Endothelial cell of umbilical vein (primary cell): Measurements from ENCODE around the gene ZNG1A. TPM values are rescaled to one million over a fixed set of nuclear protein-coding genes. Genes with fewer than 3 reads are reported as not detected.

Experiments used
- BruUV-seq: library from RNA; stranded (reverse); fragments of 400-500 nt; replicated peaks from 2 replicates; lab custom pipeline; 2021; lab: Mats Ljungman, UMichigan
- CTCF ChIA-PET: fragments of 300-600, 350-600 bp; sonication (Branson Sonifier 250); formaldehyde crosslinking; loops from one replicate; lab custom pipeline; 2021; ENCODE audit warnings: antibody characterized with exemption, inconsistent platforms; lab: Charles Lee
- POLR2A ChIA-PET: fragments of 300-600, 350-600 bp; sonication (Branson Sonifier 250); formaldehyde crosslinking; loops from one replicate; lab custom pipeline; 2021; ENCODE audit warnings: antibody characterized with exemption, inconsistent platforms; lab: Charles Lee
- DNase-seq: peaks from one replicate; pipeline ENCODE4 v3.0.0-alpha.2; 2011; ENCODE audit warnings: low read depth, low spot score
- FAIRE-seq: peaks from 2 replicates; lab custom pipeline; 2011; peaks lifted over from hg19 to GRCh38; lab: Jason Lieb, UNC
- H2AFZ ChIP-seq: 2 replicates; pipeline ENCODE4 v1.6.0; 2012; ENCODE audit warnings: low read depth, low read length, control low read depth, inconsistent platforms
- H3K27ac ChIP-seq: 2 replicates; pipeline ENCODE4 v1.5.1; 2011; ENCODE audit warnings: low read depth, mild to moderate bottlenecking, control low read depth, low read length, moderate library complexity; ENCODE audit not compliant: insufficient read depth
- H3K27me3 ChIP-seq, 2 experiments: 2 replicates each; pipeline versions ENCODE4 v1.6.0 to v1.6.1; 2011; ENCODE audit warnings: low read length in 2 of 2, mixed read lengths in 1 of 2; ENCODE audit not compliant: control insufficient read depth in 2 of 2, insufficient read depth in 2 of 2
- H3K36me3 ChIP-seq, 2 experiments: 2 replicates in 1 of 2; 3 replicates in 1 of 2; pipeline ENCODE4 v1.5.1; 2011; ENCODE audit warnings: low read length in 2 of 2, mild to moderate bottlenecking in 1 of 2, moderate library complexity in 1 of 2; ENCODE audit not compliant: control insufficient read depth in 2 of 2, insufficient read depth in 2 of 2; ENCODE audit errors: extremely low read depth in 1 of 2
- H3K4me1 ChIP-seq: 3 replicates; pipeline ENCODE4 v1.5.1; 2011; ENCODE audit warnings: mild to moderate bottlenecking, low read length; ENCODE audit not compliant: control insufficient read depth, insufficient read depth; ENCODE audit errors: extremely low read depth
- H3K4me2 ChIP-seq: 2 replicates; pipeline ENCODE4 v1.6.1; 2011; ENCODE audit warnings: low read length, control low read depth, mixed read lengths; ENCODE audit not compliant: insufficient read depth
- H3K4me3 ChIP-seq, 3 experiments: fragments of 200-600 bp in 1 of 3; sonication (generic), shearing (Covaris generic) in 1 of 3; replicated peaks in 1 of 3; 2 replicates each; pipeline ENCODE4 v1.5.1; 2011 to 2016; ENCODE audit warnings: control low read depth in 3 of 3, low read length in 3 of 3, mild to moderate bottlenecking in 2 of 3, inconsistent platforms in 1 of 3, low read depth in 1 of 3, moderate library complexity in 1 of 3; ENCODE audit not compliant: insufficient read depth in 1 of 3
- H3K79me2 ChIP-seq: 2 replicates; pipeline ENCODE4 v1.6.0; 2012; ENCODE audit warnings: low read length, inconsistent platforms; ENCODE audit not compliant: control insufficient read depth, insufficient read depth
- H3K9ac ChIP-seq: replicated peaks from 2 replicates; pipeline ENCODE3; 2011; ENCODE audit warnings: low read length, control low read depth; ENCODE audit not compliant: insufficient read depth; ENCODE audit errors: extremely low read depth
- H3K9me1 ChIP-seq: replicated peaks from 3 replicates; pipeline ENCODE4 v1.6.0; 2011; ENCODE audit warnings: mild to moderate bottlenecking, low read length; ENCODE audit not compliant: control insufficient read depth, insufficient read depth; ENCODE audit errors: extremely low read depth
- H3K9me3 ChIP-seq: replicated peaks from 2 replicates; pipeline ENCODE4 v1.5.1; 2012; ENCODE audit warnings: low read length, inconsistent platforms; ENCODE audit not compliant: control insufficient read depth, insufficient read depth
- H4K20me1 ChIP-seq: replicated peaks from 2 replicates; pipeline ENCODE3; 2011; ENCODE audit warnings: mild to moderate bottlenecking, low read length; ENCODE audit not compliant: control insufficient read depth, insufficient read depth; ENCODE audit errors: extremely low read depth
- EZH2 ChIP-seq: IDR thresholded peaks from 2 replicates; pipeline ENCODE4 v1.6.1; 2012; ENCODE audit warnings: borderline replicate concordance, low read depth, mild to moderate bottlenecking, moderate library complexity, low read length, inconsistent platforms; ENCODE audit not compliant: severe bottlenecking
- FOS ChIP-seq: IDR thresholded peaks from 2 replicates; pipeline ENCODE4 v1.6.1; 2011; ENCODE audit warnings: mild to moderate bottlenecking, low read length, moderate library complexity, borderline replicate concordance; ENCODE audit not compliant: insufficient read depth
- GATA2 ChIP-seq: IDR thresholded peaks from 2 replicates; pipeline ENCODE4 v1.7.0; 2011; ENCODE audit warnings: low read depth, mild to moderate bottlenecking, moderate library complexity, mixed read lengths, low read length; ENCODE audit not compliant: insufficient read length, insufficient read depth
- JUN ChIP-seq: IDR thresholded peaks from 2 replicates; pipeline ENCODE4 v1.6.1; 2011; ENCODE audit warnings: borderline replicate concordance, low read depth; ENCODE audit not compliant: insufficient read length, insufficient read depth
- MAX ChIP-seq: IDR thresholded peaks from 2 replicates; pipeline ENCODE4 v1.6.1; 2011; ENCODE audit not compliant: insufficient read depth, insufficient read length
- dilution Hi-C: fragments of 300-500 bp; cut with MboI; formaldehyde crosslinking; loops from one replicate; pipeline ENCODE4 v1.15.0; 2019; ENCODE audit warnings: low sequenced_read_pairs; ENCODE audit not compliant: extremely low pct_ligation_motif_present
- intact Hi-C: fragments of 100-400 bp; cut with micrococcal nuclease; formaldehyde crosslinking; loops from one replicate; pipeline ENCODE4 v1.10.0; 2022
- polyA plus RNA-seq, 4 experiments: library from polyadenylated mRNA; depleted of rRNA in 3 of 4; stranded (reverse) in 3 of 4; unstranded in 1 of 4; fragments of >200 nt; gene quantifications; 2 replicates each; pipeline versions ENCODE4 v1.2.1 to v1.2.3, GENCODE V29; 2011 to 2012; ENCODE audit warnings: missing spikeins in 1 of 4
- total RNA-seq: library from RNA; stranded (reverse); gene quantifications from 2 replicates; pipeline ENCODE4 v1.2.3, GENCODE V29; 2021

The ZNG1A gene
- total and polyA plus RNA-seq, 2 donors (not counting 3 experiments of a cell fraction or from before 2014, with no cell fraction given): 14.3 to 39.8 TPM

DNA sequence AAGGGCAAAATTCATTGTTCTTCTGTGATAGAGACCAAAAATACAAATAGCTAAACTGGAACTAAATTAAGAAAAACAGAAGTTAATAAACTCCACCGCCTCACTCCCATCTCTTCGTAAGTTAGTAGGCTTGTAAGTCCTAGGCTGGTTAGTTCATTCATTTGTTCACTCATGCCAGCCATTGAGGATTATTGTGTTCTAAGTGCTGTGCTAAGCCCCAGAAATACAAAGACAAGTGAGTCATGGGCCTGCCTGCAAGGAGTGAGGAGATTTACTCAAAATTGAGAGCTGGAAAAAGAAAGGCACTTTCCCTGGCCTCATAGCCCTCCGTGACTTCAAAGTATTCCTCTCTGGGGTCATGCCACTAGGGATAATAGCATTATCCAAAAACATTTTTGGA, 44.3 kb upstream of the ZNG1A start:
- Histone ChIP-seq H3K4me2 (no peak overlapping the region), H3K27me3 (peaks cover 0 to 8% of the 10 kb centered on the region in 2 experiments), H3K9ac (no peak overlapping the region), H2AFZ (no peak overlapping the region), H3K9me1 (peaks cover 2% of the 10 kb centered on the region), H3K4me3 (no peak overlapping the region), H3K4me1 (peaks cover 12% of the 10 kb centered on the region), H3K27ac (no peak overlapping the region), H3K9me3 (no peaks in the 10 kb centered on the region), H3K36me3 (no peaks in the 10 kb centered on the region), H4K20me1 (no peaks in the 10 kb centered on the region), H3K79me2 (no peaks in the 10 kb centered on the region)
- POLR2A ChIA-PET: interaction anchor here (1.4 kb wide), 1 partner anchor 8 kb away, joined by 5 read pairs; the partner anchor contains the start of gene DOCK8
- no peak for TF ChIP-seq MAX
- TF ChIP-seq FOS: peak; percentile 27
- TF ChIP-seq EZH2: no peak
- TF ChIP-seq JUN: no peak
- CTCF ChIA-PET: interaction anchor here (3.1 kb wide), 1 partner anchor 8 kb away, joined by 24 read pairs; the partner anchor contains the start of gene DOCK8
- intact Hi-C loops (no loop called here), dilution Hi-C loops (no loop called here)
- no peak for DNase-seq
- peak; percentile 37 for FAIRE-seq
- no TSS peak for BruUV-seq

DNA sequence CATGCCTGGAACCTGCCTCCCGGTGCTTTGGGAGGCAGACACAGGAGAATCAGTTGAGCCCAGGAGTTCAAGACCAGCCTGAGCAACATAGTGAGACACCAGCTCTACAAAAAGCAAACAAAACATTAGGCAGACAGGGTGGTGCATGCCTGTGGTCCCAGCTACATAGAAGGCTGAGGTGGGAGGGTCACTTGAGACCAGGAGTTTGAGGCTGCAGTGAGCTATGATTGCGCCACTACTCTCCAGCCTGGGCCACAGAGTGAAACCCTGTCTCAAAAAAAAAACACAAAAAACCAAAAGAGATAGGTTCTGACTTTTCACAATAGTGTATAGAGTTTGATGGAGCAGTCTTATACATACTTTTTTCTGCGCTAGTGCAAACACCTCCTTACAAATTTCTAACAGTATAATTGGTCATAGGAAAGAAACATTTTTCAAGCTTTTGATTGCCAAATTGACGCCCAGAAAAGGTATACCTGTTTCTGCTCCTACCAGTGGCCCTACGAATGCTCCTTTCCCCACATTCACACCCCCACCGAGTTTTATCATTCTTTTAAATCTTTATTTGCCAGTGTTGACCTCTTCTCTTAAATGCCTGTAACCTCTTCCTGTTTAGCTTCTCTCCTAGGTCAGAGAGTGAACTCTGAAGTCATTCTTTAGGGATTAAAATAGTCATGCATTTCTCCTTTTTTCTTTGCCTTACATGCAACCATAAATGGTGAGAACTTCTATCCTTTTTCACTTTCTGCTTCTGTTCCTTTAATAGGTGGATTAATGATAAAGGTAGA, 43.3 kb upstream of the ZNG1A start:
- Histone ChIP-seq H3K9me1 (peaks cover 2% of the 10 kb centered on the region), H2AFZ (no peak overlapping the region), H3K4me2 (no peak overlapping the region), H3K27ac (no peak overlapping the region), H3K9ac (no peak overlapping the region), H3K9me3 (no peaks in the 10 kb centered on the region), H3K36me3 (no peaks in the 10 kb centered on the region), H3K79me2 (no peaks in the 10 kb centered on the region), H4K20me1 (no peaks in the 10 kb centered on the region), H3K4me1 (peaks cover 12% of the 10 kb centered on the region), H3K4me3 (no peak overlapping the region), H3K27me3 (peaks cover 2 to 9% of the 10 kb centered on the region in 2 experiments)
- TF ChIP-seq GATA2: no peak
- no peak for TF ChIP-seq MAX
- BruUV-seq: no TSS peak
- FAIRE-seq (no peak), DNase-seq (no peak)
- intact Hi-C loops (no loop called here), dilution Hi-C loops (no loop called here)
- ChIA-PET POLR2A (no interaction called here), CTCF (no interaction called here)
